MCF 10A (cell line): ENCODE results near the gene VSTM2L. TPM values are rescaled to one million over a fixed set of nuclear protein-coding genes. Genes with fewer than 3 reads are reported as not detected.

Experiments
- BruUV-seq: library from RNA; stranded (reverse); fragments of 400-500 nt; replicated peaks from 2 replicates; lab custom pipeline; 2021; lab: Mats Ljungman, UMichigan
- CTCF ChIA-PET: fragments of 300-600 bp; sonication (Branson Sonifier 250); formaldehyde crosslinking; extraction: SDS; loops from one replicate; lab custom pipeline; 2021; ENCODE audit warnings: antibody characterized with exemption, inconsistent platforms; lab: Yijun Ruan, JAX
- POLR2A ChIA-PET: fragments of 300-600, 350-650 bp; sonication (Branson Sonifier 250); formaldehyde crosslinking; extraction: SDS; loops from one replicate; lab custom pipeline; 2020; ENCODE audit warnings: antibody characterized with exemption, inconsistent platforms; lab: Yijun Ruan, JAX
- DNase-seq: peaks from one replicate; pipeline ENCODE4 v3.0.0-alpha.2; 2018; ENCODE audit not compliant: unreplicated experiment
- H3K27ac Mint-ChIP-seq: one replicate; pipeline ENCODE4 v1.8.0; 2022; ENCODE audit warnings: mild to moderate bottlenecking, low read depth, mixed read lengths; ENCODE audit not compliant: unreplicated experiment
- H3K27me3 Mint-ChIP-seq: one replicate; pipeline ENCODE4 v1.8.0; 2022; ENCODE audit warnings: mixed read lengths; ENCODE audit not compliant: insufficient read depth, unreplicated experiment
- H3K36me3 Mint-ChIP-seq: one replicate; pipeline ENCODE4 v1.8.0; 2022; ENCODE audit warnings: mild to moderate bottlenecking, moderate library complexity, mixed read lengths; ENCODE audit not compliant: insufficient read depth, unreplicated experiment
- H3K4me1 Mint-ChIP-seq: one replicate; pipeline ENCODE4 v1.8.0; 2022; ENCODE audit warnings: mixed read lengths; ENCODE audit not compliant: insufficient read depth, unreplicated experiment
- H3K4me3 Mint-ChIP-seq: one replicate; pipeline ENCODE4 v1.8.0; 2022; ENCODE audit warnings: mild to moderate bottlenecking, moderate library complexity, mixed read lengths; ENCODE audit not compliant: unreplicated experiment
- H3K9me3 Mint-ChIP-seq: one replicate; pipeline ENCODE4 v1.8.0; 2022; ENCODE audit warnings: mixed read lengths; ENCODE audit not compliant: unreplicated experiment
- CTCF ChIP-seq: fragments of 200-600 bp; IDR thresholded peaks from one replicate; pipeline ENCODE4 v1.8.0; 2022; ENCODE audit warnings: antibody characterized with exemption, mild to moderate bottlenecking; ENCODE audit not compliant: unreplicated experiment
- intact Hi-C: fragments of 100-400 bp; cut with micrococcal nuclease; formaldehyde crosslinking; loops from 2 replicates; pipeline ENCODE4 v1.14.1; 2022
- total RNA-seq: library from RNA; stranded (reverse); gene quantifications from 2 replicates; pipeline ENCODE4 v1.2.3, GENCODE V29; 2022

Gene VSTM2L
- total RNA-seq, 1 experiment from 2014 or later: 15.6 TPM

- intact Hi-C loops: loop anchor here (5.0 kb wide), 1 partner anchor 137 kb away; no protein-coding TSS in a partner anchor
- H3K36me3 Mint-ChIP-seq: peaks cover 11% of the 10 kb centered on the region
- no peak for DNase-seq
- ChIA-PET CTCF (no interaction called here), POLR2A (no interaction called here)
- H3K4me3 Mint-ChIP-seq: peak overlapping the region; percentile 86
- TSS peak; percentile 26 for BruUV-seq
- no peak for TF ChIP-seq CTCF
- no peak overlapping the region for H3K27ac Mint-ChIP-seq
- no peaks in the 10 kb centered on the region for H3K9me3 Mint-ChIP-seq
- H3K27me3 Mint-ChIP-seq: no peaks in the 10 kb centered on the region
- peaks cover 46% of the 10 kb centered on the region for H3K4me1 Mint-ChIP-seq
Observed at GRCh38 chr20:37904845-37905373, 2.0 kb downstream of the VSTM2L start.

- no peak for TF ChIP-seq CTCF
- intact Hi-C loops: no loop called here
- Mint-ChIP-seq H3K9me3 (no peaks in the 10 kb centered on the region), H3K27me3 (no peaks in the 10 kb centered on the region), H3K4me1 (peaks cover 42% of the 10 kb centered on the region), H3K27ac (no peak overlapping the region), H3K36me3 (peaks cover 11% of the 10 kb centered on the region), H3K4me3 (no peak overlapping the region)
- ChIA-PET CTCF (interaction anchor here (1.4 kb wide), 1 partner anchor 86 kb away, joined by 5 read pairs; no protein-coding TSS in a partner anchor), POLR2A (no interaction called here)
- BruUV-seq: no TSS peak
- DNase-seq: no peak
Observed at GRCh38 chr20:37905671-37906613, 3.0 kb downstream of the VSTM2L start.

- POLR2A ChIA-PET: interaction anchor here (0.5 kb wide), 1 partner anchor 224 kb away, joined by 3 read pairs; no protein-coding TSS in a partner anchor
- intact Hi-C loops: no loop called here
- peaks cover 11% of the 10 kb centered on the region for H3K36me3 Mint-ChIP-seq
- peaks cover 44% of the 10 kb centered on the region for H3K4me1 Mint-ChIP-seq
- BruUV-seq: no TSS peak
- no peak overlapping the region for H3K4me3 Mint-ChIP-seq
- DNase-seq: no peak
- no peaks in the 10 kb centered on the region for H3K27me3 Mint-ChIP-seq
- TF ChIP-seq CTCF: no peak
- CTCF ChIA-PET: interaction anchor here (0.5 to 1.0 kb wide), 3 partner anchors 124 to 503 kb away, joined by 3 read pairs; no protein-coding TSS in a partner anchor
- no peaks in the 10 kb centered on the region for H3K9me3 Mint-ChIP-seq
- peak overlapping the region; percentile 46 for H3K27ac Mint-ChIP-seq
Observed at GRCh38 chr20:37907330-37907676, 4.4 kb downstream of the VSTM2L start.
